ENCODE results near the gene CD93.

Gene CD93

GRCh38 chr20:23122321-23122720 lies 36.2 kb upstream of the CD93 start:
- Histone ChIP-seq H3K9me2 (replicated peaks; ENCODE audit: low read depth, low read length) (no peaks in the 10 kb centered on the region), H3K4me2 (ENCODE audit: low read depth, low read length, poor library complexity, severe bottlenecking) (no peak overlapping the region), H3K27me3 (ENCODE audit: insufficient read depth, low read length, poor library complexity, severe bottlenecking) (no peaks in the 10 kb centered on the region), H3K9me3 (ENCODE audit: insufficient read depth, low read depth, low read length) (no peaks in the 10 kb centered on the region), H4K20me1 (ENCODE audit: insufficient read depth, low read length, poor library complexity, severe bottlenecking) (no peaks in the 10 kb centered on the region), H3K4me3 (ENCODE audit: low read length, poor library complexity, severe bottlenecking) (no peak overlapping the region), H2AFZ (ENCODE audit: low read length) (no peak overlapping the region), H3F3A (ENCODE audit: low read depth) (no peaks in the 10 kb centered on the region), H3K79me2 (ENCODE audit: insufficient read depth, low read length) (no peaks in the 10 kb centered on the region), H3K36me3 (ENCODE audit: insufficient read depth, low read length) (no peaks in the 10 kb centered on the region), H3K9ac (ENCODE audit: low read depth, low read length, poor library complexity, severe bottlenecking) (no peak overlapping the region), H3K4me1 (ENCODE audit: insufficient read depth, low read length, poor library complexity, severe bottlenecking) (peaks cover 24% of the 10 kb centered on the region)
- TF ChIP-seq EZH2phosphoT487 (IDR thresholded peaks at IDR 0.05; ENCODE audit: borderline replicate concordance) (no peak), CTCF (conservative IDR thresholded peaks at IDR 0.05; ENCODE audit: low read length) (no peak)

GRCh38 chr20:23121751-23122320 lies 35.7 kb upstream of the CD93 start:
- H3K79me2 ChIP-seq (ENCODE audit: insufficient read depth, low read length) = no peaks in the 10 kb centered on the region
- no peak overlapping the region for H3K9ac ChIP-seq (ENCODE audit: low read depth, low read length, poor library complexity, severe bottlenecking)
- no peaks in the 10 kb centered on the region for H3K27me3 ChIP-seq (ENCODE audit: insufficient read depth, low read length, poor library complexity, severe bottlenecking)
- H3K4me1 ChIP-seq (ENCODE audit: insufficient read depth, low read length, poor library complexity, severe bottlenecking) = peaks cover 24% of the 10 kb centered on the region
- TF ChIP-seq CTCF (conservative IDR thresholded peaks at IDR 0.05; ENCODE audit: low read length) (no peak), EZH2phosphoT487 (IDR thresholded peaks at IDR 0.05; ENCODE audit: borderline replicate concordance) (no peak)
- H4K20me1 ChIP-seq (ENCODE audit: insufficient read depth, low read length, poor library complexity, severe bottlenecking) = no peaks in the 10 kb centered on the region
- no peaks in the 10 kb centered on the region for H3K9me2 ChIP-seq (replicated peaks; ENCODE audit: low read depth, low read length)
- H3F3A ChIP-seq (ENCODE audit: low read depth) = no peaks in the 10 kb centered on the region
- H2AFZ ChIP-seq (ENCODE audit: low read length) = no peak overlapping the region
- H3K4me2 ChIP-seq (ENCODE audit: low read depth, low read length, poor library complexity, severe bottlenecking) = no peak overlapping the region
- no peaks in the 10 kb centered on the region for H3K9me3 ChIP-seq (ENCODE audit: insufficient read depth, low read depth, low read length)
- no peaks in the 10 kb centered on the region for H3K36me3 ChIP-seq (ENCODE audit: insufficient read depth, low read length)
- no peak overlapping the region for H3K4me3 ChIP-seq (ENCODE audit: low read length, poor library complexity, severe bottlenecking)

GRCh38 chr20:23120936-23121750 lies 35.0 kb upstream of the CD93 start:
- H3K4me3 ChIP-seq (ENCODE audit: low read length, poor library complexity, severe bottlenecking) = no peak overlapping the region
- no peaks in the 10 kb centered on the region for H3K79me2 ChIP-seq (ENCODE audit: insufficient read depth, low read length)
- no peaks in the 10 kb centered on the region for H4K20me1 ChIP-seq (ENCODE audit: insufficient read depth, low read length, poor library complexity, severe bottlenecking)
- no peak overlapping the region for H2AFZ ChIP-seq (ENCODE audit: low read length)
- no peak overlapping the region for H3K4me2 ChIP-seq (ENCODE audit: low read depth, low read length, poor library complexity, severe bottlenecking)
- no peaks in the 10 kb centered on the region for H3K9me2 ChIP-seq (replicated peaks; ENCODE audit: low read depth, low read length)
- no peaks in the 10 kb centered on the region for H3K27me3 ChIP-seq (ENCODE audit: insufficient read depth, low read length, poor library complexity, severe bottlenecking)
- no peaks in the 10 kb centered on the region for H3K36me3 ChIP-seq (ENCODE audit: insufficient read depth, low read length)
- H3F3A ChIP-seq (ENCODE audit: low read depth) = no peaks in the 10 kb centered on the region
- H3K9ac ChIP-seq (ENCODE audit: low read depth, low read length, poor library complexity, severe bottlenecking) = no peak overlapping the region
- TF ChIP-seq EZH2phosphoT487 (IDR thresholded peaks at IDR 0.05; ENCODE audit: borderline replicate concordance) (no peak), CTCF (conservative IDR thresholded peaks at IDR 0.05; ENCODE audit: low read length) (no peak)
- H3K9me3 ChIP-seq (ENCODE audit: insufficient read depth, low read depth, low read length) = no peaks in the 10 kb centered on the region
- H3K4me1 ChIP-seq (ENCODE audit: insufficient read depth, low read length, poor library complexity, severe bottlenecking) = peaks cover 20% of the 10 kb centered on the region

Data from Loucy (cell line).